GM18505 (cell line): ENCODE results near the gene ZFP62.
"Not testable (repeated sequence)": the region's sequence is repeated elsewhere in the genome, so short reads cannot be mapped to it uniquely, and the experiment has no call there.

ENCODE experiments used
- ATAC-seq: cut with Tn5 transposase; IDR thresholded peaks from one replicate; pipeline ENCODE4 v1.9.1; 2021; ENCODE audit not compliant: unreplicated experiment
- POLR2A ChIP-seq: IDR thresholded peaks from 4 replicates; pipeline ENCODE4 v1.6.1; 2011; ENCODE audit warnings: borderline replicate concordance; ENCODE audit not compliant: insufficient read depth, insufficient read length; ENCODE audit errors: extremely low read depth

The ZFP62 gene

DNA sequence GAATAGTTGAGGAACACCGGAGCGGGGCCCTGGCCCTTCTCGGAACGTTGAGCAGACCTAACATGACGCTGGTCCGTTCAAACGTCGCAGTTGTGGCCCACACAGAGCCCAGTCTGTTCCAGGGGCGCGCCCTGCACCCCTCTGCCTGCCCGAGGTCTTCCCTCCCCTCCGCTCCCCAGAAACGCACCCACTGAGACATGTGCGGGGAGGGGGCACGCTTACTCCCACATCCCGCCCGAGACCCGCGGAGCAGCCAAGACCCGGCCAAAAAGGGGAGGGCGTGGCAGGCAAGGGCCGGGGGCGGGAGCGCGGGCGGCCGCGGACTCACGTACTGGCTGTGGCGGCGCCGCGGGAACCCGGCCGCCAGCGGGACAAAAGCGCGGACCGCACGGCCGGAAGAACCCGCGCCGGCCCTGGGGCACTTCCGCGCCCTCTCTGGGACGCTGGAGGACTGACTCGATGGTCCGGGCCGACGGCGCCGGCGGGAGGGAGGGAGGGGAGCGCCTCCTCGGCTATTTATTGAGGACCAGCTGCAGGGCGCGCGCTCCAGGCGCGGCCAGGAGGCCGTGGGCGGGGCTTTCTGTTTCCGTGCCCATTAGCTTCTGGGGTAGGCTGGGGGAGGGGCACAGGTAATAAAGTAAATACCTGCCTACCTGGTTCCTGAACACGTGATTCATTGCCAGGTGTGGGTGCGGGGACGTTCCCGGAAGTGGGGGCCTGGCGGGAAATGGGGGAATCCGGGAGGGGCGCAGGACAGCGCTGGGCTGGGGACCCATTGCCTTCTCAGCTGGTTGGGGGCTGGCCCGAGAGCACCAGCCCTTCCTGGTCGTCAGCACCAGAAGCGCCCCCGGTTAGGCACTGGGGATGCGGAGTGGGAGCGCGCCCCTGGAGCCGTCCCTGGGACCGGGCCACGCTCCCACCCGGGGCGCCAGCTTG, at the start of gene ZFP62:
ZFP62 (minus strand) TSS at position 390 of the 936 bp plus-strand sequence; CDS start at position 333, 57 bp downstream.
- TF ChIP-seq POLR2A, result peak; percentile 85
- peak; percentile 89 for ATAC-seq

DNA sequence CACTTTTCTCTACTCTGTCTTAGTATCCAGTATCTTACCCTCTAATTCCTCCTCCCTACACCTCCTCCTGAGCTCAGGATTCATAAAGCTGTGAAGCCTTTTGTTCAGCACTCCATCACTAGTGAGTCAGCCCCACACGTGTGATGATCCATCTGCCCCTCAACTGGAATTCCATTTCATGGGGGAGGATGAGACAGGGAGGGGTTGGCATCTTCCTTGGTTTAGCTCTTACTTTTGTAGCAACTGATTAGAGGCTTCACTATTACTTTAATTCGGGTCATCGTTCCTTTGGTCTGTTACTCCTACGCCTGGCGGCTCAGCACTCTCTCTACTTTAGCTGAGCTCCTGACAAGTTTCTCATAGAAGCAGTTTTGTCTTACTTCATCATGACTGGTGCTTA, 49.7 kb upstream of the ZFP62 start:
- no peak for ATAC-seq
- TF ChIP-seq POLR2A, result no peak

DNA sequence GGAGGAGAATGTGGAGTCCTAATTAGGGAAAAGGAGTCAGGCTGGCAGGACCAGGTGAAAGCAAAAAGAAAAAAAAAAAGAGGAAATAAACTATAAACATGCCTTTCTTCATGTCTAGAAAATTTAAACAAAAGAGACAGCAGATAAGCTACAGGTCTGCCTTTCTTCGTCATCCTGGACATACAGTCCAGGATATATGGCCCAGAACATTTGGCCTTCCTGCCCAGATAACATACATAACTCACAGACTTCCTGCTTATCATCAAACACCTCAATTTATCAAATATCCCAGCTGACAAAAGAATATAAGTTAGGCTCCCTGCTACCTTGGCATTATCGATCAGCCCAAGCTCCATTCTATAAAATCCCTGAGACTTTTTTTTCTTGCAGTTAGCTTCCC, 49.1 kb upstream of the ZFP62 start:
- ATAC-seq, result no peak
- no peak for TF ChIP-seq POLR2A

DNA sequence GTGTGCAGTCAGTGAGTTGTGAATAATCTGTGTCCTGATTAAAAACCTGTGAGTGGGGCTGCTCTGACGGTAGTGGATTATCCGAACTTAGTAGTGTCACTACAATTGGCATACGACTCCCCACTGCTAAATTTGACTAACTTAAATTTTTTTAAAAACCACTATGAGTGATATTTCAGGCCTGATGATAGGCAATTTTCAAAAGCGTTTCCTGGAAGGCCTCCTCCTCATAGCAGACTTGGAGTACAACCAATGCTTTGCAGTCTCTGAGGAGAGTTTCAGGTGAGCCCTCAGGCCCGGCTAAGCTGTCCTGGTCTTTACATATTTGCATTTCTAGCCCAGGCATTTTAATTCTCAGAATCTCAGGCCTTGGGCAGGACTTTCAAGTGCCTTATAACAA, 48.7 kb upstream of the ZFP62 start:
- TF ChIP-seq POLR2A, result no peak
- no peak for ATAC-seq

DNA sequence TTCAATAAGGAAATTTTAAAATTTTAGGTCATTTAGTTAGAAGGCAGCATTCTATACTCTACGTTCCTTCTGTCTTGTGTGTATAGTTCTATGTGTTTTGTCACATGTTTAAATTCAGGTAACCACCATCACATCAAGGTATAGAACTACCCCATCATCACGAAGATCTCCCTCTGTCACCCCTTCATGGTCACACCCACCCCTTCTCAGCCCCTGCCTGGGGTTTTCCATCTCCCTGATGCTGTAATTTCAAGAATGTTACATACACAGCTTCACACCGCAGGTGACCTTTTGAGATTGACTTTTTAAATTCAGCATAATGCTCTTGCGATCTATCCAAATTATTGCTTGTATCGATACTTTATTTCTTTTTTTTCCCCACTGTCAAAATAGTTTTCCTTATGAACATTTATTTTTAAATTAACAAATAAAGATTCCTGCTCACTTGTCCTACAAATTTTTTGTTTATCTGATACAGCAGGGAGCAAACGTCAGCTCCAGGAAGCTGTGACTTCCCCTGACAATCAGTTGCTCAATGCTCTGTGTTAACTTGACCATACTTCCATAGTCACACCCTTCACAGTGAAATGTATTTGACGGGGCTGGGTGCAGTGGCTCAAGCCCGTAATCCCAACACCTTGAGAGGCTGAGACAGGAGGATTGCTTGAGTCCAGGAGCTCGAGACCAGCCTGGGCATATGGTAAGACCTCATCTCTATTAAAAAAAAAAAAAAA, 48.1 kb upstream of the ZFP62 start:
- no peak for ATAC-seq
- no peak for TF ChIP-seq POLR2A

DNA sequence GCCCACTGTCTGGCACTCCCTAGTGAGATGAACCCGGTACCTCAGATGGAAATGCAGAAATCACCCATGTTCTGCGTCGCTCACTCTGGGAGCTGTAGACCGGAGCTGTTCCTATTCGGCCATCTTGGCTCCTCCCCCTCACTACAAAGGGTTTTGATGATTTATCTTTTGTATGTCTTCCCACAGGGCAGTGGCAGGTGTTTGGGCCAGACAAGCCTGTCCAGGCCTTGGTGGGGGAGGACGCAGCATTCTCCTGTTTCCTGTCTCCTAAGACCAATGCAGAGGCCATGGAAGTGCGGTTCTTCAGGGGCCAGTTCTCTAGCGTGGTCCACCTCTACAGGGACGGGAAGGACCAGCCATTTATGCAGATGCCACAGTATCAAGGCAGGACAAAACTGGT, 47.3 kb upstream of the ZFP62 start:
- TF ChIP-seq POLR2A, result no peak
- no peak for ATAC-seq

DNA sequence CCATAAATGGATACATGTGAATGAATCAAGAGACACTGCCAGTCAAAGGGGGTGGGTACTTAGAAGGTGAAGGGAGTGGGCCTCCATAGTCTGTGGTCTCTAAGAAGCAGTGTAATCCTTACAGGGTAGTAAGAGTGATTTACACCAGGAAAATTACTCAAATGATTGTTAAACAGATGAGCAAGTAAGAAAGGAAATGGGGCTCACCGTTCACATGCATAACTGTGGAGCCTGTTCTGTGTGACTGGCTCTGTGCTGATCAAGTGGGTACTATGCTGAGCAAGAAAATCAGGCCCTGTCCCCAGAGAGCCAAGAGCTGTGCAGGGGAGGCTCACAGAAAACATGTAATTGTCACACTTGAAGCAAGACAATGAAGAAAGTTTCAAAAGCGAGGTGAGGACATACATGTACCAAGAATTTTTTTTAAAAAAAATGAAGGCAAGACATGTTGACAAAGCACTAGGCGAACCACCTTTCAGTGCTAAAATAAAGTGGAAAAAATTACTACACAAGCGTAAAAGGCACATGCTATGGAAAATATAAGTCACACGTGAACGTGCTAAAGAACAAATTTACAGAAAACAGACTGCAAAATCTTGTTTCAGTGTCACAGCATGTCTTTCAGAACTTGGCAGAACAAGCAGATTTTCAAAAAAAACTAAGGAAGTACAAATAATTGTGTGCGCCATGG, 40.4 kb upstream of the ZFP62 start:
- ATAC-seq, result no peak
- TF ChIP-seq POLR2A, result no peak

DNA sequence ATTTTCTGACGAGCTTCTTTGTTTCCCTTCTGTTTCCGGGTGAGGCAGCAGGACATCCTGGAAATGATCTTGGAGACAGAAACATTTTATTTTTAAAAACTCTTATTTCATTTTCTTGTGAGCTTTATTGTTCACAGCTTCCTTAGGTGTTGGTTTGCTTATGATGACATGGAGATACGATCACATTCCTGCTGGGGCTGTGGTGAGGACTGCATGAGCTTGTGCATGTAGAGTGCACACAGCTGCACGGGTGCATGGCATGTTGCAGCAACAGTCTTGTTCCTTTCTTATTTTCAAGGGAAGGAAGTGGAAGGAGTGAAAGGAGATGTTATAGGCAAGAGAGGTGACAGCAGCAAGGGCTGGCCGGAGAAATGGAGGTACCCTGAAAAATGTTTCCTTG, 39.1 kb upstream of the ZFP62 start:
- no peak for ATAC-seq
- no peak for TF ChIP-seq POLR2A

DNA sequence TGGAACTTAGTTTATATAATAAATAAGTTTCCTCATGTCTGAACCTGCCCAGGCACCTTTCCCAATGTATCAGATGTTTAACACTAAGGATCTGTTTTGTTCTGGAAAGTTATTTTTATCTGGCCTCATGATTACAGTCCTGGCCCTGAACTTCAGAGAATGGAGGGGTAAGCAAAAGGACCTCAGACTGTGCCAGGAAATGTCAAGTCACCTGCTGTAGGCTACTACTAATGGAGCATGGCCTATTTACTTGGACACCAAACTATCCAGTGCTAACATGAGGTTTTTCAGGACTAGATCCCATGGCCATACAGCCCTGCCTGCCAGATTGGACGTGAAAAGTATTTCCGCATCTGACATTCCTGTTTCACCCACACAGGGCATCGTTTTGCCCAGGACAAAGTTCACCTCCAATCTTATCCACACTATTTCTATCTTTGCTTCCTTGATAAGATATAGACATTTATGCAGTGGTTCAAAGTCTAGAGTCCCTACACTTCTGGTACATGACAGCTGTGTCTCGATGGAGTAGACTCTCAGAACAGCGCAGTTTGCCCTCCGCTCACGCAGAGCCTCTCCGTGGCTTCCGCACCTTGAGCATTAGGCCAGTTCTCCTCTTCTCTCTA, 37.7 kb upstream of the ZFP62 start, which contains the start of gene BTNL8:
BTNL8 (plus strand) TSS at position 539 of the 626 bp plus-strand sequence. CDS start 152 bp downstream, outside the sequence.
- no peak for ATAC-seq
- no peak for TF ChIP-seq POLR2A

DNA sequence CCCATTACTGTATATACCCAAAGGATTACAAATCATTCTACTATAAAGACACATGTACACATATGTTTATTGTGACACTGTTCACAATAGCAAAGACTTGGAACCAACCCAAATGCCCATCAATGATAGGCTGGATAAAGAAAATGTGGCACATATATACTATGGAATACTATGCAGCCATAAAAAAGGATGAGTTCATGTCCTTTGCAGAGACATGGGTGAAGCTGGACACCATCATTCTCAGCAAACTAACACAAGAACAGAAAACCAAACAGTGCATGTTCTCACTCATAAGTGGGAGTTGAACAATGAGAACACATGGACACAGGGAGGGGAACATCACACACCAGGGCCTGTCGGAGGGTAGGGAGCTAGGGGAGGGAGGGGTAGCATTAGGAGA, 34.3 kb upstream of the ZFP62 start:
- ATAC-seq, result not testable (repeated sequence)

DNA sequence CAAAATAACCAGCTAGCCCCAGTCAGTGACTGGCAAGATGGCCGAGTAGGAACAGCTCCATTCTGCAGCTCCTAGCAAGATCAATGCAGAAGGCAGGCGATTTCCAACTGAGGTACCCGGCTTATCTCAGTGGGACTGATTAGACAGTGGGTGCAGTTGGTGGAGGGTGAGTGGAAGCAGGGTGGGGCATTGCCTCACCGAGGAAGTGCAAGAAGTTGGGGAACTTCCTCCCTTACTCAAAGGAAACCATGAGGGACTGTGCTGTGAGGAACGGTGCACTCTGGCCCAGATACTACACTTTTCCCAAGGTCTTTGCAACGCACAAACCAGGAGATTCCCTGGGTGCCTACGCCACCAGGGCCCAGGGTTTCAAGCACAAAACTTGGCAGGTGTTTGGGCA, 28.3 kb upstream of the ZFP62 start:
- TF ChIP-seq POLR2A, result no peak
- no peak for ATAC-seq

DNA sequence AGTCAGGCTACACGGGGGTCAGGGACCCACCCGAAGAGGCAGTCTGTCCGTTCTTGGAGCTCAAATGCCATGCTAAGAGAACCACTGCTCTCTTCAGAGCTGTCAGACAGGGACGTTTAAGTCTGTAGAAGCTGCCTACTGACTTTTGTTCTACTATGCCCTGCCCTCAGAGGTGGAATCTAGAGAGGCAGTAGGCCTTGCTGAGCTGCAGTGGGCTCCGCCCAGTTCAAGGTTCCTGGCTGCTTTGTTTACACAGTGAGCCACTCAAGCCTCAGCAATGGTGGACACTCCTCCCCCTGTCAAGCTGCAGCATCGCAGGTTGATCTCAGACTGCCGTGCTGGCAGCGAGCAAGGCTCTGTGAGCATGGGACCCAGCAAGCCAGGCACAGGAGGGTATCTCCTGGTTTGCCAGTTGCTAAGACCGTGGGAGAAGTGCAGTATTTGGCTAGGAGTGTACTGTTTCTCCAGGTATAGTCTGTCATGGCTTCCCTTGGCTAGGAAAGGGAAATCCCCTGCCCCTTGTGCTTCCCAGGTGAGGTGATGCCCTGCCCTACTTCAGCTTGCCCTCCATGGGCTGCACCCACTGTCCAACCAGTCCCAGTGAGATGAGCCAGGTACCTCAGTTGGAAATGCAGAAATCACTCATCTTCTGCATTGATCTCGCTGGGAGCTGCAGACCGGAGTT, 24.9 kb upstream of the ZFP62 start:
- not testable (repeated sequence) for ATAC-seq
